ENCODE measurements around the gene ZNF729. TPM values are rescaled to one million over a fixed set of nuclear protein-coding genes. Genes with fewer than 3 reads are reported as not detected.
"Not testable (repeated sequence)": the region's sequence is repeated elsewhere in the genome, so short reads cannot be mapped to it uniquely, and the experiment has no call there.

ZNF729 gene
- total and polyA plus RNA-seq, 8 donors = not detected

DNA sequence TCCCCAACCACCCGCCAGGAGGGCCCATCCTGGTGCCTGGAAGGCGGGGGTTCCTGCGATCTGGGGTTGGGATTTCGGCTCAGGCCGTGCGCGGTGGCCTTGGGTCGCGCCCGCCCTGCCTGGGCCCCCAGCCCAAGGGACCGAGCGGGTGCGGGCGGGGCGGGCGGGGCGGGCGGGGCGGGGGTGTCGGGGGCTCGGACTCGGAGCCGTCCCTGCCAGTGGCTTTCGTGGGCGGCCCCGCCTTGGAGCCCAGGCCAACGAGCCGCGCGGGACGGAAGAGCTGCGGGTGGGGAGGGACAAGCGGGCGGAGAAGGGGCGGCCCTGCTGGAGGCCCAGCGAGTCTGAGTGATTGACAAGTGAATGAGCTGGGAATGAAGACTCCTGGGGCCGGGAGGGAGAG lies 24.6 kb upstream of the ZNF729 start:
- DNase-seq (peak in 1 of 6 donors; percentile 29), FAIRE-seq (no peak), ATAC-seq (no peak)
- Histone ChIP-seq H3K27me3 (no peaks in the 10 kb centered on the region), H3K4me1 (no peaks in the 10 kb centered on the region), H3K9me3 (no peaks in the 10 kb centered on the region), H3K4me3 (no peak overlapping the region), H3K27ac (no peak overlapping the region), H3K36me3 (no peaks in the 10 kb centered on the region)
- TF ChIP-seq, protein P1, sequence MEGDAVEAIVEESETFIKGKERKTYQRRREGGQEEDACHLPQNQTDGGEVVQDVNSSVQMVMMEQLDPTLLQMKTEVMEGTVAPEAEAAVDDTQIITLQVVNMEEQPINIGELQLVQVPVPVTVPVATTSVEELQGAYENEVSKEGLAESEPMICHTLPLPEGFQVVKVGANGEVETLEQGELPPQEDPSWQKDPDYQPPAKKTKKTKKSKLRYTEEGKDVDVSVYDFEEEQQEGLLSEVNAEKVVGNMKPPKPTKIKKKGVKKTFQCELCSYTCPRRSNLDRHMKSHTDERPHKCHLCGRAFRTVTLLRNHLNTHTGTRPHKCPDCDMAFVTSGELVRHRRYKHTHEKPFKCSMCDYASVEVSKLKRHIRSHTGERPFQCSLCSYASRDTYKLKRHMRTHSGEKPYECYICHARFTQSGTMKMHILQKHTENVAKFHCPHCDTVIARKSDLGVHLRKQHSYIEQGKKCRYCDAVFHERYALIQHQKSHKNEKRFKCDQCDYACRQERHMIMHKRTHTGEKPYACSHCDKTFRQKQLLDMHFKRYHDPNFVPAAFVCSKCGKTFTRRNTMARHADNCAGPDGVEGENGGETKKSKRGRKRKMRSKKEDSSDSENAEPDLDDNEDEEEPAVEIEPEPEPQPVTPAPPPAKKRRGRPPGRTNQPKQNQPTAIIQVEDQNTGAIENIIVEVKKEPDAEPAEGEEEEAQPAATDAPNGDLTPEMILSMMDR (IDR thresholded peaks at IDR 0.05) = no peak
- 6 to 7% methylated on average over 27 to 37 of the region's 37 CpGs for WGBS, 2 donors
- intact Hi-C loops (cut with DNase I) = no loop called here

DNA sequence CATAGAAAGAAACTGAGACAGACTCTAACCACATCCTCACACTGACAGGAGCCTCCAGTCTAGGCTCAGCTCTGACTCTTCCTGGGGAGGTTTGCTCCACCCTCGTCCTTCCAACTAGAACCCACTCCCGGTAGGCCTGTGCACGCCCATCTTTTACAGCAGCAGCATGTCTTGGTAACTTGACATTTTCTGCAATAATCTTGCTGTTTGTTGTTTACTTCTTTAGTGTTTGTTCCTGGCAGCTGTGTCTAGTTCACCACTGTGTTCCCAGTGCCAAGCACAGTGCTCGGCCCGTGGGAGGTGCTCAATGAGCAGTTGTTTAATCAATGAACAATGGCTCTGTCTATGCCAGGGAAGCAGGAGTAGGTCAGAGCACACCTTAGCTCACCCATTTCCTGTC lies 23.1 kb upstream of the ZNF729 start:
- Histone ChIP-seq H3K27me3 (no peaks in the 10 kb centered on the region), H3K9me3 (no peaks in the 10 kb centered on the region), H3K36me3 (no peaks in the 10 kb centered on the region), H3K4me3 (no peak overlapping the region), H3K27ac (no peak overlapping the region), H3K4me1 (no peaks in the 10 kb centered on the region)
- 70 to 75% methylated on average over 5 of the region's 5 CpGs for WGBS, 2 donors
- ATAC-seq (no peak), FAIRE-seq (no peak), DNase-seq (no peak)
- TF ChIP-seq, protein P1 (IDR thresholded peaks at IDR 0.05) = no peak
- intact Hi-C loops (cut with DNase I) = no loop called here

DNA sequence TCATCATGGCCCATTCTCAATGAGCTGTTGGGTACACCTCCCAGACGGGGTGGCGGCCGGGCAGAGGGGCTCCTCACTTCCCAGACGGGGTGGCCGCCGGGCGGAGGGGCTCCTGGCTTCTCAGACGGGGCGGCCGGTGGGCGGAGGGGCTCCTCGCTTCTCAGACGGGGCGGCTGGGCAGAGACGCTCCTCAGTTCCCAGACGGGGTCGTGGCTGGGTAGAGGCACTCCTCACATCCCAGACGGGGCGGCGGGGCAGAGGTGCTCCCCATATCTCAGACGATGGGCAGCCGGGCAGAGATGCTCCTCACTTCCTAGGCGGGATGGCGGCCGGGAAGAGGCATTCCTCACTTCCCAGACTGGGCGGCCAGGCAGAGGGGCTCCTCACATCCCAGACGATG lies 35.3 kb downstream of the ZNF729 start:
- ATAC-seq; intact Hi-C loops (cut with DNase I); H3K4me1 ChIP-seq; H3K27me3 ChIP-seq; H3K4me3 ChIP-seq; FAIRE-seq; H3K36me3 ChIP-seq; H3K27ac ChIP-seq; H3K9me3 ChIP-seq: not testable (repeated sequence)
- 87 to 90% methylated on average over 26 to 27 of the region's 27 CpGs for WGBS, 2 donors
- peak in 2 of 6 donors; percentile 45 to 49 for DNase-seq

DNA sequence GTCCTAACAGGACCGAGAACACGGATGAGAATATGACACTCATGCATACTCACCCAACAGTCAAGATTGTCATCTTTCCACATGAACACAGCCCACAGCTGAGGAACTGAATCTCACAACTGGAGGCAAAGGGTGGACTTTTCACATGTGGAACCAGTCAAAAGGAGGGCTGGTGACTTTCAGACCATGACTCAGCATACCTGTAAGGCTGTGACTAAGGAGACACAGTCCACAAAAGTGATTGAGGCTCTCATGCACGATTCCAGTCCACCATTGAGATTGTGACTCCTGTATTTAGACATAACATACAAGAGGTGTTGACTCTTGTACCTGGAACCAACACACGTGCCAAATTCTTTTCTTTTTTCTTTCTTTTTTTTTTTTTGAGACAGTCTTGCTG lies 40.0 kb downstream of the ZNF729 start:
- Histone ChIP-seq H3K36me3 (no peaks in the 10 kb centered on the region), H3K27me3 (no peaks in the 10 kb centered on the region), H3K4me1 (no peaks in the 10 kb centered on the region), H3K27ac (no peak overlapping the region), H3K9me3 (no peaks in the 10 kb centered on the region), H3K4me3 (no peak overlapping the region)
- 54 to 67% methylated on average over 4 of the region's 4 CpGs for WGBS, 2 donors
- FAIRE-seq = no peak
- intact Hi-C loops (cut with DNase I) = no loop called here
- no peak for DNase-seq
- TF ChIP-seq, protein P1 (IDR thresholded peaks at IDR 0.05) = no peak
- no peak for ATAC-seq

DNA sequence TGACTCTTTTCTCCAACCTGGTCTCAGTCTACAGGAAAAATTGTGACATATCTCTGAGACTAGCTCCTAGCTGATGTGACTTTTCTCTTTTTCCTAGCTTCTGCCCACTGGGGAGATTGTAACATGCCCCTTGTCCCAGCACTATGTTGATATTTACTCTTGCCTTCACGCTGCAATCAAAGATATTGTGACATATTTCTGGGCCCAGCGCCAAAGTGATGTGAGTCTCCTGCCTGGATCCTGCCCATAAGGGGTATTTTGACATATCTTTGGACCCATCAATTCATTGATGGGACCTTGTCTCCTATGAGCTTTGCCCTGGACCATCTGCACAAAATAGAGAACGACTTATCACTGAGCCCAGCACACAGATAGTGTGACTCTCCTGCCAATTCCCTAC lies 41.1 kb downstream of the ZNF729 start:
- TF ChIP-seq, protein P1 (IDR thresholded peaks at IDR 0.05) = no peak
- DNase-seq = no peak
- Histone ChIP-seq H3K27ac (no peak overlapping the region), H3K4me3 (no peak overlapping the region), H3K36me3 (no peaks in the 10 kb centered on the region), H3K27me3 (no peaks in the 10 kb centered on the region), H3K4me1 (no peaks in the 10 kb centered on the region), H3K9me3 (no peaks in the 10 kb centered on the region)
- intact Hi-C loops (cut with DNase I) = no loop called here
- 53 to 55% methylated on average over 3 of the region's 3 CpGs for WGBS, 2 donors
- FAIRE-seq = no peak
- ATAC-seq = no peak

DNA sequence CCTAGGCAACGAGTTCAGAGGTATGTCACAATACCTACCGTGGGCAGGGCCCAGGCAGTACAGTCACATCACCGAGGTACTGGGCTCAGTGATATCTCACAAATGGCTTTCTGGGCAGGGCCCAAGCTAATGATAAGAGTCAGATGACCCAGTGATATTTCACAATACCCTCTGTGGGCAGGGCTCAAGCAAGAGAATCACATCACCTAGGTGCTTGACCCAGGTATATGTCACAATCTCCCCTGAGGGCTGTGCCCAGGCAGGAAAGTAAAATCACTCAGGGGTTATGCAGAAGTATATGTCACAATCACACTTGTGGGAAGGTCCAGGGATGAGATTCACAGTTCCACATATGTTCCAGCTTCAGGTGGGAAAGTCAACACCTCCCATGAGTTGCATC lies 45.3 kb downstream of the ZNF729 start:
- Histone ChIP-seq H3K27ac (no peak overlapping the region), H3K9me3 (no peaks in the 10 kb centered on the region), H3K4me1 (no peaks in the 10 kb centered on the region), H3K27me3 (no peaks in the 10 kb centered on the region), H3K36me3 (no peaks in the 10 kb centered on the region), H3K4me3 (no peak overlapping the region)
- ATAC-seq = no peak
- DNase-seq = no peak
- no peak for FAIRE-seq
- TF ChIP-seq, protein P1 (IDR thresholded peaks at IDR 0.05) = no peak
- WGBS, 2 donors = 72% methylated on average over 3 of the region's 3 CpGs
- intact Hi-C loops (cut with DNase I) = no loop called here
